NCI-H2227 (cell line): Measurements from ENCODE around the gene IGSF3.

Source experiments
- DNase-seq: peaks from one replicate; lab custom pipeline; 2025; ENCODE audit not compliant: unreplicated experiment; lab: John Stamatoyannopoulos, UW

IGSF3 gene

DNA sequence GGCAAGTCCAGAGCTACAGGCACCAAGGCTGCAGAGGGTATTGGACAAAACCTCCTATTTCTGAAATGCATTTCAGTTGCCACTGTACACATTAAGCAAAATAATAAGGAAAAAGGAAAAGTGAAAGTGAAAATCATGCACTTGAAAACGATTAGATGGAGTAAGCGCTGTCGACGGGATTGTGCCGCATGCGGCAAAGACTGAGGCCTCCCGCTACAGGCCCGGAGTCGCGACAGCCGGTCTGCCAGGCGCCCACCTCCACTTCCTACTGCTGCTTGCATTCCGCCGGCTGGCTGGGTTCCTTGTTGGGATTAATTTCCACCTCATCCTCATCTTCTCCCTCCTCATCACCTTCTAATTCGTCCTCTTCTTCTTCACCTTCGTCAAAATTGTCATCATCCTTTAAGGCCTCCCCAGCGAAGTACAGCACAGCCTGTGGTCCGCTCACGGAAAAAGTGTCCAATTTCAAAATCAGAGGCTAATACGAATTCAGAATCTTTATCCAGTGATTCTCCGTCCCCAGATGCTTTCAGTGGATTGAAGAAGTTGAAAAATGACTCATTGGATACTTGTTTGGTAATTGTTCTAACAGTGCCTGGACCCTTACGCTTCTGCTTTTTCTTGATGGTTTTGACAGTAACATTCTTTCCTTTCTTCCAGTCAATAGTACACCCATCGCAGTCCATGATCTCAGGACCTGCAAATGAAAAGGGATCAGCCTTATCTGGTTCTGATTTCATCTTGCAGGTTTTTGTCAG lies 134.7 kb downstream of the IGSF3 start:
- DNase-seq, result no peak

GRCh38 chr1:116531917-116532316 lies 135.6 kb downstream of the IGSF3 start:
- DNase-seq, result no peak

- DNase-seq, result no peak
These were observed 137.9 kb downstream of the IGSF3 start for GRCh38 chr1:116529681-116530080.

DNA sequence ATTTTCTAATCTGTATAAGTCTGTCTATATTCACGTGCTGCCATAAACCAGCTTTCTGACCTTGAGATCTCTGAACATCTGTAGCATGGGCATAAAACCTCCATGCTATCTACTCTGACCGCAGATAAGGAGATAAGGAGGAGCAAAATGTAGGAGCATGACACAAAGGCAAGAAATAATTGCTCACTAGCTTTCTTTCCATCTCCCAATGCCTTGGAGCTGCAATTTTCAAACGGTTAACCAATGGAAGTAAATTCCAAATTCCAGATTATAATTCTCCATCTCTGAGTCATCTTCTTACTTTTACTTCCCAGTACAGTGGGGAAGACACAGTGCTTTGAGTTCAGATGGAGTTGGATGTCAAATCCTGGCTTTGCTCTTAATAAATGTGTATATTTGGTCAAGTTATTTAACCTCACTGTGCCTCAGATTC lies 138.3 kb downstream of the IGSF3 start:
- no peak for DNase-seq

DNA sequence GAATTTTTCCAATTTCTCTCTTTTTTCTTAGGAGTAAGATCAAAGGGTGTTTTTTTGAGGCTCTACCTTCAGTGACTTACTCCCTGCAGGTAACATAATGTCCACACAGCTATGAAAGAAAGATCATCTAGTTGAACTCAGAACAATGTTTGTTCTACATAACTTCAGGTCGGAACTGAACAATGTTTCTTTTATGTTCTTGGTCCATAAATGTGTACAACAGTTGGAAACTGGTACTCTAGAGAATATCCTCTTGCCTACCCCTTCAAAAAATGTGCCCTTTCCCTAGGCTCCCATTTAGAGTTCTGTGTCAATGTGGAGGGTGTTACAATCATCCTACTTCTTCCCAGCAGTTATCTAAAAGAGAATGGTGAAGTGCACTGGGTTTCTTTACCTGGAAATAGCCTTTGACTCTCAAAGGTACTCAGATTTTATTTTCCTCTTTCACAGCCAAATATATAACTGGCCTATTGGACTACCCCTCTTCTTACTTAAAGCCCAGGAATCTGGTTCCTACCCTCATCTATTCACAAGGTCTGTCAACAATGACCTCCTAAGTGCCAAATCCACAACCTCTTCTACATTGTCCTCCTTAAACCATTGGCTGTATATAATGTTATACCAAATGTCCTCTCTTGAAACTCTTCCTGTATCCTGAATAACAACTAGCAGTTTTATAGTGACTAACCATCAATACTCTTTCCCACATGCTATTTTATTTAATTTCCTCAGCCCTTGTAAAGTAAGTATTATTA lies 139.0 kb downstream of the IGSF3 start:
- no peak for DNase-seq

DNA sequence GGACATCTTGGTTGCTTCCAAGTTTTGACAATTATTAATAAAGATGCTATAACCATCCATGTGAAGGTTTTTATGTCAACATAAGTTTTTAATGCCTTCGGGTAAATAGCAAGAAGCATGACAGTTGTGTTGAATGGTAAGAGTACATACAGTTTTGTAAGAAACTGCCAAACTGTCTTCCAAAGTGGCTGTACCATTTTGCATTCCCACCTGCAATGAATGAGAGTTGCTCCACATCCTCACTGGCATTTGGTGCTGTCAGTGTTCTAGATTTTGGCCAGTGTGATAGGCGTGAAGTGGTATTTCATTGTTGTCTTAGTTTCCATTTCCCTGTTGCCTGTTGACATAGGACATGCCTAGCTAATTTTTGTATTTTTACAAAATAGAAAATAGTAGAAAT lies 142.1 kb downstream of the IGSF3 start:
- DNase-seq, result no peak
